GM21529 (cell line): ENCODE data around the gene GPRC5C.

Experiments used
- ATAC-seq: cut with Tn5 transposase; IDR thresholded peaks from one replicate; pipeline ENCODE4 v1.9.1; 2021; ENCODE audit not compliant: unreplicated experiment

GPRC5C gene

GRCh38 chr17:74431568-74432423 is at the start of gene GPRC5C:
Gene GPRC5C, plus strand, starts transcription at chr17:74432088. Its CDS starts 7,689 bp downstream, at chr17:74439777.
- no peak for ATAC-seq

GRCh38 chr17:74383141-74383540 is 48.7 kb upstream of the GPRC5C start:
- no peak for ATAC-seq

- no peak for ATAC-seq
These were observed 46.7 kb upstream of the GPRC5C start for GRCh38 chr17:74385201-74385600.

GRCh38 chr17:74386386-74386785 is 45.5 kb upstream of the GPRC5C start:
- ATAC-seq, result no peak

GRCh38 chr17:74387365-74388218 is 44.3 kb upstream of the GPRC5C start:
- ATAC-seq, result no peak

- no peak for ATAC-seq
These were observed 42.7 kb upstream of the GPRC5C start for GRCh38 chr17:74389084-74389753.

- ATAC-seq, result no peak
These were observed 41.8 kb upstream of the GPRC5C start for GRCh38 chr17:74389937-74390679.

GRCh38 chr17:74390680-74391653 is 40.9 kb upstream of the GPRC5C start:
- no peak for ATAC-seq

GRCh38 chr17:74391771-74392170 is 40.1 kb upstream of the GPRC5C start:
- no peak for ATAC-seq

- ATAC-seq, result no peak
These were observed 39.0 kb upstream of the GPRC5C start for GRCh38 chr17:74392848-74393247.

- no peak for ATAC-seq
These were observed 38.4 kb upstream of the GPRC5C start for GRCh38 chr17:74393346-74393942.

GRCh38 chr17:74394275-74394950 is 37.5 kb upstream of the GPRC5C start:
- no peak for ATAC-seq

- no peak for ATAC-seq
These were observed 36.9 kb upstream of the GPRC5C start for GRCh38 chr17:74394977-74395376.

GRCh38 chr17:74396567-74396966 is 35.3 kb upstream of the GPRC5C start:
- no peak for ATAC-seq

- ATAC-seq, result no peak
These were observed 29.8 kb upstream of the GPRC5C start for GRCh38 chr17:74402048-74402447.

GRCh38 chr17:74403512-74404137 is 28.3 kb upstream of the GPRC5C start:
- no peak for ATAC-seq

GRCh38 chr17:74404218-74404617 is 27.7 kb upstream of the GPRC5C start:
- no peak for ATAC-seq

GRCh38 chr17:74404789-74405188 is 27.1 kb upstream of the GPRC5C start:
- no peak for ATAC-seq
